Neural crest cell (in vitro differentiated cells): ENCODE measurements around the gene C1QTNF1. TPM values are rescaled to one million over a fixed set of nuclear protein-coding genes. Genes with fewer than 3 reads are reported as not detected.
"Not testable (repeated sequence)": the region's sequence is repeated elsewhere in the genome, so short reads cannot be mapped to it uniquely, and the experiment has no call there.

Experiments used
- DNase-seq: peaks from one replicate; pipeline ENCODE4 v3.0.0; 2021; ENCODE audit warnings: low read depth, mixed read lengths, low spot score
- H3K27ac Mint-ChIP-seq: one replicate; pipeline ENCODE4 v1.8.0; 2021; ENCODE audit warnings: mild to moderate bottlenecking, mixed read lengths; ENCODE audit not compliant: unreplicated experiment
- H3K27me3 Mint-ChIP-seq: 2 replicates; pipeline ENCODE4 v1.8.0; 2021; ENCODE audit warnings: low read depth, mild to moderate bottlenecking, mixed read lengths
- H3K36me3 Mint-ChIP-seq: 2 replicates; pipeline ENCODE4 v1.8.0; 2021; ENCODE audit warnings: low read depth, mild to moderate bottlenecking, mixed read lengths
- H3K4me1 Mint-ChIP-seq: 2 replicates; pipeline ENCODE4 v1.8.0; 2021; ENCODE audit warnings: mixed read lengths
- H3K4me3 Mint-ChIP-seq: one replicate; pipeline ENCODE4 v1.8.0; 2021; ENCODE audit warnings: mild to moderate bottlenecking, mixed read lengths
- H3K9me3 Mint-ChIP-seq: 2 replicates; pipeline ENCODE4 v1.8.0; 2021; ENCODE audit warnings: mixed read lengths
- CTCF ChIP-seq: fragments of 200-600 bp; sonication (generic); conservative IDR thresholded peaks from 2 replicates; pipeline ENCODE4 v1.5.0; 2021; ENCODE audit warnings: antibody characterized with exemption, mild to moderate bottlenecking
- total RNA-seq: library from RNA; stranded (reverse); gene quantifications from 2 replicates; pipeline ENCODE4 v1.2.1, GENCODE V29; 2021

Gene C1QTNF1
- total RNA-seq, 1 donor from 2014 or later: 0.89 TPM

DNA sequence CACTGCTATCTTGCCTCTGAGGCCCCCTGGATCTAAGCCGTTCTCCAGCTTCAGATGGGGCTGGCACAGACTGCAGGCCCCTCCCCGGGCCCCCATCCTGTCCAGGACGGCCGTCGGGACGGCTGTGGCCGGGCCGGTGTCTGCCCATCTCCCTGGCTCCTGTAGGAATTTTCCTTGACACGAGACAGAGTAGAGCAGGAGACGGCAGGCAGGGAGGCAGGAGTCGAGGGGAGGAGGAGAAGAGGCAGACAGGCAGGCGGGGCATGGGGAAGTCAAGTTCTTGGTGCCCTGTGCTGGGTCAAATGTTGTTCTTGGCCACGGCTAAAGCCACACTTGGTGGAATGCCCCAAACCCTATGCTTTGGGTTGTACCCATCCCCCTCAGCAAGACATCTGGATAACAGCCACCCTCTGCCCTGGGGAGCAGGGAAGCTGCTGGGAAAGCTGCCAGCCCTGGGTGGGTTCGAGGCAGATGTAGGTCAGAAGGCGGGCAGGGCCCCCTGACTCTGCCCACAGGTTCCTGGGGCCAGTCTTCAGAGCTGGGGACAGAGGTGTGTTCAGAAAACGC, 4.0 kb downstream of the C1QTNF1 start:
- Mint-ChIP-seq H3K4me3 (no peak overlapping the region), H3K4me1 (peaks cover 22% of the 10 kb centered on the region), H3K36me3 (no peaks in the 10 kb centered on the region), H3K27me3 (peaks cover 77% of the 10 kb centered on the region), H3K27ac (no peak overlapping the region), H3K9me3 (no peaks in the 10 kb centered on the region)
- TF ChIP-seq CTCF: no peak
- no peak for DNase-seq

DNA sequence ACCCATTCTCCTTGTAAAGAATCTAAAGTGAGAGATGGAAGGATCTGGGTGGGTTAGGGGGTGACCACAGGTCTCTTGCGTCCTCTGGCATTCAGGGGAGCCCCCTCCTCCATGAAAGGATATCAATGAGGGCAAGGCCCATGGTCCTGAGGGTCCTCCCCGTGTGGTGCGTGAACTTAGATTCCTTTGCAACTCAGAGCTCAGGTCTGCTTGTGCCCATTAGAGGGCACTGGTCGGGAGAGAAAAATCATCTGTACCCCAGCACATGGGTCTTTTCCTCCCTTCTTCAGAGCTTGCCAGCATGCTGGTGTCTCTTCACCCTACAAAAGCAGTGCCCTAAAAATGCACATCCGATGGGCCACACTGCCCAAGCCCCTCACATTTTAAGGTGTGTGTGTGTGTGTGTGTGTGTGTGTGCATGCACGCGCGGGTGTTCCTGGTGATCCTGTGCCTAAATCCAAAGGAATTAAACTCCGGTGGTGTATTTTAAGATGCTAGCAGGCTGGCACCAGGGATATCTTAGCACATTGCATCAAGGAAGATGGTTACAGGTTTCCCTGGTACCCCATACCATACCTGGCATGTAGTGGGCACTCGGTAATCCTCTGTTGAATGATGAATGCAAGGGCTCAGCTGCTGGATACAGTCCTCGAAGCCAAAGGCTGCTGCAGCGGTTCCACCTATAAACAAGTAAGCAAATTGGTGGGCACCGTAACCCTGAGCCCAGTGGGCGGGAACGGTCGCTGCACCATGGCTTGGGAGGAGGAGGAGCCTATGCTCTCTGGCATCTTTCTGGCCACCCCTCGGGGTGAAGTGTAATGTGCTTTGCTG, 4.7 kb downstream of the C1QTNF1 start:
- H3K27ac Mint-ChIP-seq: no peak overlapping the region
- peaks cover 20% of the 10 kb centered on the region for H3K4me1 Mint-ChIP-seq
- TF ChIP-seq CTCF: no peak
- peak overlapping the region; percentile 67 for H3K4me3 Mint-ChIP-seq
- no peaks in the 10 kb centered on the region for H3K9me3 Mint-ChIP-seq
- H3K27me3 Mint-ChIP-seq: peaks cover 70% of the 10 kb centered on the region
- DNase-seq: no peak
- no peaks in the 10 kb centered on the region for H3K36me3 Mint-ChIP-seq

DNA sequence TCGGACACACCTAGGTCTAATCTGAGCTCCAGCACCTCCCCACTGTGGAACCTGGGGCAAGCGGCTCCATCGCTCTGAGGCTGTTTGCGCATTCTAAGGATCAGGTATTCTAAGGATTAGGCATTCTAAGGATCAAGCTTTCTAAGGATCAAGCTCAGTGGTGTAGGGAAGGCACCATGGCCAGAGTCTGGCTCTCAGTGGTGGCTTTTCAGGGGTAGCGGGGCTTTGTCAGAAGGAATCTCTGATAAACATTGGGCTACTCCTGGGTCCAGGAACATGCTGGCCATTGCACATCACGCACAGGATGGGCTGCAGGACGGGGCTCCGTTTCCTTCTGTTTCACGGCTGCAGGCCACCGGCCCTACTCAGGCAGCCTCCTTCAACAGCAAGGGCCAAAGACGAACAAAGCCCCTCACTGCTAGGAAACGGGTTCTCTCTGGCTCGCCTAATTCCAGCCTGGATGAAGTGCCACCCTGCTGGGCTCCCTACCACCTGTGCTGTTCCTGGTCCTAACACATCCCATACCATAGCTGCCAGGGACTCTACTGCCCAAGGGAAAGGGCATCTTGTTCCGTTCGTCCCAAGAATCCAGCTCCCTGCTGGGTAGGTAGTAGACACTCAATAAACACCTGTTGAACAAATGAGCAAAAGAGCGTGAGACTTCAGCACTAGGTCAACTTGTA, 5.5 kb downstream of the C1QTNF1 start:
- TF ChIP-seq CTCF: no peak
- no peak overlapping the region for H3K27ac Mint-ChIP-seq
- no peak for DNase-seq
- no peak overlapping the region for H3K4me3 Mint-ChIP-seq
- peaks cover 62% of the 10 kb centered on the region for H3K27me3 Mint-ChIP-seq
- peaks cover 20% of the 10 kb centered on the region for H3K4me1 Mint-ChIP-seq
- H3K36me3 Mint-ChIP-seq: no peaks in the 10 kb centered on the region
- no peaks in the 10 kb centered on the region for H3K9me3 Mint-ChIP-seq

DNA sequence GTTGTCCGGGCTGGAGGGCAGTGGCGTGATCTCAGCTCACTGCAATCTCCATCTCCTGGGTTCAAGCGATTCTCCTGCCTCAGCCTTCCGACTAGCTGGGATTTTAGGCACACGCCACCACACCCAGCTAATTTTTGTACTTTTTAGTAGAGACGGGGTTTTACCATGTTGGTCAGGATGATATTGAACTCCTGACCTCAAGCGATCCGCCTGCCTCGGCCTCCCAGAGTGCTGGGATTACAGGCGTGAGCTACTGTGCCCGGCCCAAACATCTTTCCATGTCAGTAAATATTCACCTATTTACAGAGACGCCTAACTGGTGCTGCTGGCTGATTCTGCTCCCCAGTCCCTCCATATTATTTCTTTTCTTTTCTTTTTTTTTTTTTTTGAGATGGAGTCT, 6.7 kb downstream of the C1QTNF1 start:
- not testable (repeated sequence) for DNase-seq, H3K36me3 Mint-ChIP-seq, H3K4me3 Mint-ChIP-seq, H3K27ac Mint-ChIP-seq, H3K9me3 Mint-ChIP-seq
- Mint-ChIP-seq H3K4me1 (peaks cover 17% of the 10 kb centered on the region), H3K27me3 (peaks cover 52% of the 10 kb centered on the region)

GRCh38 chr17:79031996-79032875, 8.3 kb downstream of the C1QTNF1 start:
- H3K36me3 Mint-ChIP-seq: no peaks in the 10 kb centered on the region
- H3K4me1 Mint-ChIP-seq: peaks cover 10% of the 10 kb centered on the region
- no peak for TF ChIP-seq CTCF
- no peak for DNase-seq
- H3K27ac Mint-ChIP-seq: no peak overlapping the region
- no peak overlapping the region for H3K4me3 Mint-ChIP-seq
- H3K27me3 Mint-ChIP-seq: peaks cover 39% of the 10 kb centered on the region
- H3K9me3 Mint-ChIP-seq: no peaks in the 10 kb centered on the region
